Brain microvascular endothelial cell (primary cell): ENCODE measurements around the gene PLXNA2.

Experiments used
- DNase-seq: peaks from one replicate; pipeline ENCODE4 v3.0.0-alpha.2; 2020
- H3K27ac ChIP-seq: fragments of 250-450 bp; sonication (Bioruptor Pico); 2 replicates; pipeline ENCODE4 v1.5.1; 2020; ENCODE audit warnings: mild to moderate bottlenecking, moderate library complexity
- H3K27me3 ChIP-seq: fragments of 250-450 bp; sonication (Bioruptor Pico); replicated peaks from 2 replicates; pipeline ENCODE4 v1.5.1; 2020; ENCODE audit warnings: mild to moderate bottlenecking
- H3K36me3 ChIP-seq: fragments of 250-450 bp; sonication (Bioruptor Pico); replicated peaks from 2 replicates; pipeline ENCODE4 v1.5.1; 2020; ENCODE audit warnings: mild to moderate bottlenecking
- H3K4me3 ChIP-seq: 2 replicates; pipeline ENCODE4 v1.5.1; 2011; ENCODE audit warnings: low read depth, mild to moderate bottlenecking, control low read depth, low read length, moderate library complexity
- in situ Hi-C: cut with HindIII; loops from 2 replicates; pipeline ENCODE4 v1.10.0; 2017; ENCODE audit warnings: low sequenced_read_pairs, low pct_ligation_motif_present
- TF ChIP-seq, protein P1 (sequence below): IDR thresholded peaks from 2 replicates; pipeline ENCODE4 v1.5.1; 2011; ENCODE audit warnings: low read depth, mild to moderate bottlenecking, moderate library complexity, low read length, control low read depth, inconsistent platforms; ENCODE audit errors: missing control alignments

Gene PLXNA2

GRCh38 chr1:207992677-207993236, 251.4 kb downstream of the PLXNA2 start:
- Histone ChIP-seq H3K4me3 (no peak overlapping the region), H3K27me3 (no peaks in the 10 kb centered on the region), H3K27ac (no peak overlapping the region), H3K36me3 (no peaks in the 10 kb centered on the region)
- DNase-seq = no peak
- in situ Hi-C loops = no loop called here
- TF ChIP-seq, protein P1, sequence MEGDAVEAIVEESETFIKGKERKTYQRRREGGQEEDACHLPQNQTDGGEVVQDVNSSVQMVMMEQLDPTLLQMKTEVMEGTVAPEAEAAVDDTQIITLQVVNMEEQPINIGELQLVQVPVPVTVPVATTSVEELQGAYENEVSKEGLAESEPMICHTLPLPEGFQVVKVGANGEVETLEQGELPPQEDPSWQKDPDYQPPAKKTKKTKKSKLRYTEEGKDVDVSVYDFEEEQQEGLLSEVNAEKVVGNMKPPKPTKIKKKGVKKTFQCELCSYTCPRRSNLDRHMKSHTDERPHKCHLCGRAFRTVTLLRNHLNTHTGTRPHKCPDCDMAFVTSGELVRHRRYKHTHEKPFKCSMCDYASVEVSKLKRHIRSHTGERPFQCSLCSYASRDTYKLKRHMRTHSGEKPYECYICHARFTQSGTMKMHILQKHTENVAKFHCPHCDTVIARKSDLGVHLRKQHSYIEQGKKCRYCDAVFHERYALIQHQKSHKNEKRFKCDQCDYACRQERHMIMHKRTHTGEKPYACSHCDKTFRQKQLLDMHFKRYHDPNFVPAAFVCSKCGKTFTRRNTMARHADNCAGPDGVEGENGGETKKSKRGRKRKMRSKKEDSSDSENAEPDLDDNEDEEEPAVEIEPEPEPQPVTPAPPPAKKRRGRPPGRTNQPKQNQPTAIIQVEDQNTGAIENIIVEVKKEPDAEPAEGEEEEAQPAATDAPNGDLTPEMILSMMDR = no peak

DNA sequence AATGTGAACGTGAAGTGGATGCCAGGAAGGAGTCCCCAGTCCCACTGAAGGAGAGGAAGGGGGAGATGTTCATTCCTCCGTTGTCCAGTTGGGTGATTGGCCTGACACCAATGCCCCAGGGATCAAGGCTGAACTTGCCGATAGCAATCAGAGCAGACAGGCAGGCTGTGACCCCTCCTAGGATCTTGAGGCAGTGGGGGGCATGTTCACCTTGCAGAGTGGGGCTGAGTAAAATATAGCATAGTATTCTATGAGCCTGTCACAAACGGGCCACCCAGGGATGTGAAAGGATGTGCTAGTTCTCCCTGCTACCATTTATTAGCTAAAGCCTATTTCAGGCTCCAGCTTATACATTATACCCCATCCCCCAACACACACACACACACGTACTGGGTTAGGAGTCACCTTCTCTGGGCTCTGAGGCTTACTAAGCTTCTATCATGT, 252.6 kb downstream of the PLXNA2 start:
- no peaks in the 10 kb centered on the region for H3K27me3 ChIP-seq
- in situ Hi-C loops = no loop called here
- H3K4me3 ChIP-seq = no peak overlapping the region
- no peaks in the 10 kb centered on the region for H3K36me3 ChIP-seq
- no peak for DNase-seq
- TF ChIP-seq, protein P1 = no peak
- H3K27ac ChIP-seq = no peak overlapping the region

DNA sequence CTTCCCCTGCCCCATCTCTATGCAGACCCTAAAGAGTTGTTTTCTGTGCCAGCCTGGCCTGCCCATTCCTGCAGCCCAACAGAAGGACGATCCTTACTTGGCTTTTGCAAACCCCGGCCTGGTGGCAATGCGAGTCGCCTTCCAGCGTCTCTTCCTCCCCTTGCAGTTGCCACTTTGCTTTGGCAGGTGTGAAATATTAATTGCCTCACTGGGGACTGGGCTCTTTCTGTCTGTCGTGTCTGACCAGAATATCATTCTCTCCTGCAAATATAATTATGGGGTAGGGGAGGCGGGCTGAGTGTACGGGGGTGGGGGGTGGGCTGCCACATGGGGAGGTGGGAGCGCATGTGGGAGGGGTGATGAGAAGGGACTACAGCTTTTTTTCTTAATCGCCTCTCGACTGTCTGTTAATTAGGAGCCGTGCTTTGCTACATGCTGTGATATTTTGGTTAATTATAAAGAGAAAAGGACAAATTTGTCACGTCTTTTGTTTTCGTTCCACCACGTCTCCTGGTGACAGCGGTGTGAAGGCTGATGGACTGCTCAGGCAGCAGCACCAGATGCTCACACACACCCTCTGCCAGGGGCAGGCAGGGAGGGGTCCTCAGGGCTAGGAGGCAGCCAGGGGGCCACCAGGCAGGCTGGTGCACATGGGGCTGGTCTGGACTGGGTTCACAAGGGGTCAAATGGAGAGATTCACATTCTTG, 253.2 kb downstream of the PLXNA2 start:
- TF ChIP-seq, protein P1 = no peak
- Histone ChIP-seq H3K27me3 (no peaks in the 10 kb centered on the region), H3K36me3 (no peaks in the 10 kb centered on the region), H3K4me3 (no peak overlapping the region), H3K27ac (no peak overlapping the region)
- in situ Hi-C loops = no loop called here
- DNase-seq = no peak

DNA sequence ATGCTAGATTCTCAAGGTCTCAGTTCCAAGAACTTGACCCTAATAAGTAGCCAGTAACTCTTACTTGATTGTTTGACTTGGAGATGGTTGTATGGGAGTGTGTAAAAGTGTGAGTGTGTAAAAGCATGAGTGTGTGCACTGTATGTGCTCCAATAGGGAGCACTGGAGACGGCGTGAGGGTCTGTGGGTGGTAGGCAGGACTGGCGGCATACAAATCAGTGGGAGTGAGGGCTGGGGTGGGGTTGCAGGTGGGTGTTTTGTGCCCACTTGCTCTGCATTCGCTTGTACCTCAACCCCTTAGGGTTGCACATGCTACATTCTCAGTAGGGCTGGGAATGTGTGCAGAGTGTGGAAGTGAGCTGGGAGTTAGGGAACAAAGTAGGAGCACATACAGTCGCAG, 253.7 kb downstream of the PLXNA2 start:
- in situ Hi-C loops = no loop called here
- no peaks in the 10 kb centered on the region for H3K36me3 ChIP-seq
- TF ChIP-seq, protein P1 = no peak
- no peak overlapping the region for H3K27ac ChIP-seq
- no peak for DNase-seq
- no peaks in the 10 kb centered on the region for H3K27me3 ChIP-seq
- H3K4me3 ChIP-seq = no peak overlapping the region

DNA sequence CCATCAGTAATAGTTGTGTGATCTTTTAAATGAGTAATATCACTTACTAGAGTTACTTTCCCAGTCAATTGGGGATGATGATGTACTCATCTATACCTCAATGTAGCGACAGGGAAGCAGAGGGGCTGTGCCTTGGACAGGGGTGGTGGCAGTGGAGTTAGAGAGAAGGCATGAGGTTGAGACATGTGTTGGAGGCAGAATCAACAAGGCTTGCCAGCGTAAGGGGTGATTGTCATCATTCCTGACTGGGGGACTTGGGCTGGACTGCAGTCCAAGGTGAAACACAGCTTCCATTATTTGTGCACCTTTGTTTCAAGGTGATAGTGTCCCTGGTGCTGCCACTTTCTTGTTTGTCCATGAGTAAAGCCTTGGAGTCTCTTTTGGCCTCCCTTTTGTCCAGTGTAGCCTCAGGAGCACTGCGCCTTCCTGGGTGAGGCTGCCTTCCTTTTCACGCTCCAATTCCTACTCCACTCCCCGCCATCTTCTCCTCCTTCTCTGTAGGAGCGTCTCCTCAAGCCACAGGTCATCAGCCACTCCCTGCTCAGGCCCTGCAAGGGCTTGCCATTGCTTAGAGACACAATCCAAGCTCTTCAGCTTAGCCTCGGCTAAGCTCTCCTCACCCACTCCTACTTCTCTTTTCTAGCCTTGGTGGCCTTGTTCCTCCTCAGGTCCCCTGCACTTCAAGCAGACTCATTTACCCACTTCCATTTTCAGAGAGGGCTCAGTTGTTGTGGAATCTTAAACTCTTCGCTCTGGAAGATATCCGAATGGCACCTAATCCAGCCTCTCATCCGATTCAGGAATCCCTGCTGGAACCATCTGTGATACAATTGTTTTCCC, 255.6 kb downstream of the PLXNA2 start:
- DNase-seq = no peak
- Histone ChIP-seq H3K36me3 (no peaks in the 10 kb centered on the region), H3K27me3 (no peaks in the 10 kb centered on the region), H3K4me3 (no peak overlapping the region), H3K27ac (no peak overlapping the region)
- in situ Hi-C loops = no loop called here
- TF ChIP-seq, protein P1 = no peak
